HepG2 (cell line): ENCODE data around the gene GALNT18.

Source experiments
- AFF4 ChIP-seq: sonication (generic); formaldehyde crosslinking; IDR thresholded peaks from 2 replicates; pipeline ENCODE4 v1.4.0; 2020; ENCODE audit warnings: missing genetic modification reagents
- AGO1 ChIP-seq: fragments of 200-400 bp; formaldehyde crosslinking; IDR thresholded peaks from 2 replicates; pipeline ENCODE4 v1.6.1; 2017; ENCODE audit warnings: mild to moderate bottlenecking, low read depth, low read length, moderate library complexity; ENCODE audit not compliant: poor library complexity, severe bottlenecking
- ARID2 ChIP-seq: sonication (generic); formaldehyde crosslinking; IDR thresholded peaks from 2 replicates; pipeline ENCODE4 v1.8.1; 2022; ENCODE audit warnings: mild to moderate bottlenecking, missing genetic modification reagents, borderline replicate concordance
- CTCF ChIP-seq: sonication (generic); formaldehyde crosslinking; IDR thresholded peaks from 2 replicates; pipeline ENCODE4 v1.5.0; 2020; ENCODE audit warnings: mild to moderate bottlenecking, missing genetic modification reagents, moderate library complexity
- HMGXB3 ChIP-seq: sonication (generic); formaldehyde crosslinking; IDR thresholded peaks from 2 replicates; pipeline ENCODE4 v1.4.0; 2020; ENCODE audit warnings: missing genetic modification reagents, borderline replicate concordance
- HNF4G ChIP-seq, 2 experiments: sonication (generic) in 1 of 2; formaldehyde crosslinking in 1 of 2; IDR thresholded peaks; 2 replicates each; pipeline versions ENCODE4 v1.4.0 to v1.6.1; 2011 to 2020; ENCODE audit warnings: borderline replicate concordance in 2 of 2, low read depth in 2 of 2, mild to moderate bottlenecking in 2 of 2, low read length in 1 of 2, missing genetic modification reagents in 1 of 2, moderate library complexity in 1 of 2
- MTF2 ChIP-seq: sonication (generic); formaldehyde crosslinking; IDR thresholded peaks from 2 replicates; pipeline ENCODE4 v1.5.0; 2020; ENCODE audit warnings: missing genetic modification reagents, borderline replicate concordance
- ZNF160 ChIP-seq: sonication (generic); formaldehyde crosslinking; IDR thresholded peaks from 2 replicates; pipeline ENCODE4 v1.8.0; 2022; ENCODE audit warnings: mild to moderate bottlenecking, inconsistent platforms, missing genetic modification reagents
- ZNF253 ChIP-seq: sonication (generic); formaldehyde crosslinking; IDR thresholded peaks from 2 replicates; pipeline ENCODE4 v1.8.0; 2022; ENCODE audit warnings: mild to moderate bottlenecking, missing genetic modification reagents, borderline replicate concordance
- ZNF414 ChIP-seq: sonication (generic); formaldehyde crosslinking; IDR thresholded peaks from 2 replicates; pipeline ENCODE4 v1.5.0; 2020; ENCODE audit warnings: missing genetic modification reagents

GRCh38 chr11:11558826-11559225 is 63.0 kb downstream of the GALNT18 start:
- TF ChIP-seq HNF4G (IDR thresholded peaks at IDR 0.05; ENCODE audit: borderline replicate concordance, low read depth, low read length) (no peak), HNF4G (CRISPR knock-in tag; IDR thresholded peaks at IDR 0.05; ENCODE audit: borderline replicate concordance, low read depth) (no peak), AFF4 (CRISPR knock-in tag) (no peak), AGO1 (no peak), MTF2 (no peak), ZNF253 (no peak), ZNF414 (no peak), CTCF (CRISPR knock-in tag) (no peak), ARID2 (CRISPR knock-in tag) (no peak), ZNF160 (no peak), HMGXB3 (CRISPR knock-in tag) (no peak)
